Skeletal muscle tissue (tissue), 4 donors: ENCODE results near the gene MFAP4. TPM values are rescaled to one million over a fixed set of nuclear protein-coding genes. Genes with fewer than 3 reads are reported as not detected.
A peak's percentile ranks its signal among the peaks of the same experiment; 100 is the strongest.

Experiments used
- H3K27ac ChIP-seq: one replicate; pipeline ENCODE4 v1.7.0; 2013; ENCODE audit warnings: mild to moderate bottlenecking, low read depth, low read length, inconsistent platforms
- H3K27me3 ChIP-seq, 3 donors: one replicate each; pipeline ENCODE4 v1.7.0; 2013; ENCODE audit warnings: low read length in 3 of 3; ENCODE audit not compliant: control insufficient read depth in 3 of 3, insufficient read depth in 3 of 3
- H3K36me3 ChIP-seq, 3 donors: one replicate each; pipeline ENCODE4 v1.7.0; 2013; ENCODE audit warnings: low read length in 3 of 3; ENCODE audit not compliant: control insufficient read depth in 3 of 3, insufficient read depth in 3 of 3
- H3K4me1 ChIP-seq, 3 donors: one replicate each; pipeline ENCODE4 v1.7.0; 2013; ENCODE audit warnings: low read length in 3 of 3, mild to moderate bottlenecking in 3 of 3; ENCODE audit not compliant: control insufficient read depth in 3 of 3, insufficient read depth in 3 of 3
- H3K4me3 ChIP-seq, 3 donors: one replicate each; pipeline ENCODE4 v1.7.0; 2013; ENCODE audit warnings: low read length in 3 of 3
- H3K9ac ChIP-seq, 3 donors: one replicate each; pipeline ENCODE4 v1.7.0; 2013; ENCODE audit warnings: low read length in 3 of 3, mild to moderate bottlenecking in 3 of 3, moderate library complexity in 2 of 3, low read depth in 1 of 3
- H3K9me3 ChIP-seq, 3 donors: one replicate each; pipeline ENCODE4 v1.7.0; 2013; ENCODE audit warnings: low read length in 3 of 3; ENCODE audit not compliant: control insufficient read depth in 3 of 3
- total RNA-seq: library from RNA; depleted of rRNA; stranded (reverse); fragments of >200 nt; gene quantifications from one replicate; pipeline ENCODE4 v1.2.3, GENCODE V29; 2014
- donor health status: Osteomylitis.

Gene MFAP4
- total RNA-seq, 1 donor from 2014 or later: 29.2 TPM

- no peak overlapping the region for H3K9ac ChIP-seq
- peaks cover 0 to 14% (median 12%) of the 10 kb centered on the region in 3 donors for H3K4me1 ChIP-seq
- no peaks in the 10 kb centered on the region for H3K27me3 ChIP-seq
- no peak overlapping the region for H3K4me3 ChIP-seq
- H3K27ac ChIP-seq: no peak overlapping the region
- no peaks in the 10 kb centered on the region for H3K36me3 ChIP-seq
- no peaks in the 10 kb centered on the region for H3K9me3 ChIP-seq
Observed at GRCh38 chr17:19399750-19400450, 12.9 kb upstream of the MFAP4 start.

- Histone ChIP-seq H3K27me3 (no peaks in the 10 kb centered on the region), H3K36me3 (no peaks in the 10 kb centered on the region), H3K9me3 (no peaks in the 10 kb centered on the region), H3K4me1 (peaks cover 0 to 14% (median 12%) of the 10 kb centered on the region in 3 donors), H3K4me3 (no peak overlapping the region), H3K9ac (no peak overlapping the region), H3K27ac (peak overlapping the region; percentile 51)
Observed at GRCh38 chr17:19398301-19399181, 11.6 kb upstream of the MFAP4 start.

DNA sequence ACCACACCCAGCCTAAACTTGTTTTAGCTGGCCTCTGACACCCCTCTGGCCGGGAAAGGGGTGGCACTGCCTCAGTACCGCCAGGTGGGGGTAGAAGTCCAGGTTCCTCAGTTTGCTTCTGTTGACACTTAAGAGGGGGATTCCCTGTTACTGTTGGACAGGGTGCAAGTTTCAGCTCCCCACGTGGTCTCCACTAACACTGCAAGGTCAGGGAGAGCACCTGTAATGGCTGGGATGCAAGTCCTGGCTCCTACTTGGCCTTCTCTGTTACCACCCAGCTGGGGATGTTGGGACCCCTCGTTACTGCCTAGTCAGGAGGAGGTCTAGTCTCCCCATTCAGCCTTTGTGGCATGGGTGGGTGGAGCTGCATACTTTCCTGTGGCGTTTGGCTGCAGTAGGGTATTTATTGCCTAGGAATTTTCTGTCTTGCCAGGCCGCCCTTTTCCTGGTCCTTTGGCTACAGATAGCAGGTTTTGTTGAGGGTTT lies 10.6 kb upstream of the MFAP4 start:
- H3K27me3 ChIP-seq: no peaks in the 10 kb centered on the region
- no peaks in the 10 kb centered on the region for H3K9me3 ChIP-seq
- peaks cover under 1 to 14% (median 12%) of the 10 kb centered on the region in 3 donors for H3K4me1 ChIP-seq
- H3K36me3 ChIP-seq: no peaks in the 10 kb centered on the region
- H3K27ac ChIP-seq: peak overlapping the region; percentile 51
- H3K9ac ChIP-seq: no peak overlapping the region
- H3K4me3 ChIP-seq: no peak overlapping the region

DNA sequence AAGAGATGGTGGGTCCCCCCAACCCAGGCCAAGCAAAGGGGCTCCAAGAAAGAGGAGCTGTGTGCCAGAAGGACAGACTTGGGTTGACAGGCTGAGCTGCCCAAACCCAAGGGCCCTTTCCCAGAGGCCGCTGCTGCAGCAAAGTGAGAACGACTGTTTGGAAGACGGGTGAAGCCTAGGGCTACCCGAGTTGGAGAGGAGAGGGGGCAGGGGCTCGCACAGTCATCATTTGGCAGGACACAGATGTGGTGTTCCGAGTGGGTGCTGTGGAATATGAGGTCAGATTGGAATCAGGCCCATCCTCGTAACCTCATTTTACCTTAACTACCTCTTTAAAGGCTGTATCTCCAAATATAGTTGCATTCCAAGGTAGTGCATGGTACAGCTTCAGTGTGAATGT lies 5.3 kb upstream of the MFAP4 start:
- Histone ChIP-seq H3K9ac (no peak overlapping the region), H3K9me3 (no peaks in the 10 kb centered on the region), H3K36me3 (no peaks in the 10 kb centered on the region), H3K27me3 (no peaks in the 10 kb centered on the region), H3K4me1 (peaks cover 7 to 17% (median 13%) of the 10 kb centered on the region in 3 donors), H3K4me3 (no peak overlapping the region), H3K27ac (no peak overlapping the region)

DNA sequence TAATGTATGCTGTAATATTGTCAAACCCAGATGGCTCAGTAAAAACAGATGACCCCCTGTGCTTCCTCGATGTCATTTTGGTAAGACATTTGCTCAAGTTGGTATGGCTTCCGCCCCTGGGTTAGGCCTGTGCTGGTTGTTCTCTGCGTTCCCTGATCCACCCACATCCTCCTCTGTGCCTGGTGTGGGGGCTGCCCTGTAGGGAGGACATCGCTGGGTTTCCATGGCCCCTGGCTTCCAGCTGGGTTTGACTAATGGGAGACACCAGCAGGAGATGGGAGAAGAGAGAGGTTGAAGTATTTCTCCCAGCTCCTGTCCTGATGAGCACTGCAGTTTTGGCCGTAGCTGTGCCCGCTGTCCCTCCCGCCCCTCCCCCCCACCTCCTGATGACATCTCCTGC lies 4.4 kb upstream of the MFAP4 start:
- Histone ChIP-seq H3K9me3 (no peaks in the 10 kb centered on the region), H3K9ac (no peak overlapping the region), H3K27ac (no peak overlapping the region), H3K27me3 (no peaks in the 10 kb centered on the region), H3K4me3 (no peak overlapping the region), H3K36me3 (no peaks in the 10 kb centered on the region), H3K4me1 (peaks cover 13 to 24% (median 15%) of the 10 kb centered on the region in 3 donors)

DNA sequence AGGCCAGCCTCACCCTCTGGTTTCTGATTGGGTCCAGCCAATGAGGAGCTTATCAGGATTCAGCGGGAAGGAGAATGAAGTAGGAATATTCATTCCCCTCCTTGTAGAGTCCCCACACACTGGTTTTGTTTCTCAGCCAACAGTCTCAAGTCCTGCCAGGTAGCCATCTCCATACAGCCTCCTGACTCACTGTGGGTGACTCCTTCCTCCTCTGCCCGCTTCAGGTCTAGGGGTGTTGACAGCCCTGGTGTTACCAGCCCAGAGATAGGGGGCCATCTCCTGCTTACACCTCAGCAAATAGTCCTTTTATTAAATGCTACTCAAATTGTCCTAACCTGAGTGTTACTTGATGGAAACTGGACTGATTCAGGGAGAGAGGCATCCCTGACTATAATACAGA lies 4.0 kb upstream of the MFAP4 start:
- H3K27ac ChIP-seq: no peak overlapping the region
- no peak overlapping the region for H3K4me3 ChIP-seq
- peak overlapping the region in 1 of 3 donors; percentile 10 for H3K9ac ChIP-seq
- H3K4me1 ChIP-seq: peaks cover 14 to 29% (median 20%) of the 10 kb centered on the region in 3 donors
- no peaks in the 10 kb centered on the region for H3K9me3 ChIP-seq
- no peaks in the 10 kb centered on the region for H3K36me3 ChIP-seq
- no peaks in the 10 kb centered on the region for H3K27me3 ChIP-seq

- Histone ChIP-seq H3K4me3 (no peak overlapping the region), H3K27ac (peak overlapping the region; percentile 1), H3K9me3 (no peaks in the 10 kb centered on the region), H3K36me3 (peaks cover 0 to 4% (median 3%) of the 10 kb centered on the region in 3 donors), H3K9ac (no peak overlapping the region), H3K4me1 (peaks cover 26 to 47% (median 39%) of the 10 kb centered on the region in 3 donors), H3K27me3 (no peaks in the 10 kb centered on the region)
Observed at GRCh38 chr17:19388791-19389785, 2.1 kb upstream of the MFAP4 start.

DNA sequence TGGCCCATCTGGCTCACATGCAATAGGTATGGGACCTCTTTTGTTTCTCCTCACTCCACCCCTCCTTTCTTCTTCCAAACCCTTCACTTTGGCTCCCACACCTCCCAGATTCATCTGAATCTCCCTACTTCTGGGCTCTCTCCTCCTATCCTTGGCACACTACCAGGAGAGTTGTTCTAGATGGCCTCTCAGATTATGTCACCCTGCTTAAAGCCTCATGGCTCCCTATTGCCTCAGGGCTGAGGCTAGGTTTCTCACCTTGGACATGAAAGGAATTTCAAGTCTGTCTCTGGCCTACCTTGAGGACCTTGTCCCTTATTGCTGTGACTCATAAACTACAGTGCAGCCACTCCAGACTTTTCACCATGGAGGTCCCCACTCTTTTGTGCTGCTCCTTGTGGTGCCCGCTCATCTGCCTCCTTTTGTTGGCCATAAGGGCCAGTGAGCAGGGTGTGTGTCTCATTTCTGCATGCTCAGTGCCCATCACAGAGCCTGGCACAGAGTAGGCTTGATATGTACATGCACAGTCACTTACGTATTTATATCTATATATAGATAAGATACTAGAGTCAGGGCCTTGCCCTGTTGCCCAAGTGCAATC lies 1.0 kb upstream of the MFAP4 start:
- no peak overlapping the region for H3K4me3 ChIP-seq
- no peaks in the 10 kb centered on the region for H3K27me3 ChIP-seq
- H3K9me3 ChIP-seq: no peaks in the 10 kb centered on the region
- peak overlapping the region; percentile 77 for H3K27ac ChIP-seq
- peaks cover 7 to 11% (median 10%) of the 10 kb centered on the region in 3 donors for H3K36me3 ChIP-seq
- no peak overlapping the region for H3K9ac ChIP-seq
- peaks cover 31 to 54% (median 46%) of the 10 kb centered on the region in 3 donors for H3K4me1 ChIP-seq
